K562 (cell line): ENCODE data around the gene CCDC187. TPM values are rescaled to one million over a fixed set of nuclear protein-coding genes. Genes with fewer than 3 reads are reported as not detected.

Experiments
- CCNT2 ChIP-seq: IDR thresholded peaks from 2 replicates; pipeline ENCODE4 v1.6.1; 2011; ENCODE audit warnings: borderline replicate concordance, low read depth, mild to moderate bottlenecking, moderate library complexity, mixed read lengths, low read length; ENCODE audit not compliant: insufficient read length; ENCODE audit errors: extremely low read depth
- CHD4 ChIP-seq: fragments of 200-600 bp; sonication (generic); IDR thresholded peaks from 3 replicates; pipeline ENCODE4 v1.6.1; 2012; ENCODE audit warnings: low read depth, mild to moderate bottlenecking, mixed read lengths, low read length, inconsistent platforms; ENCODE audit not compliant: insufficient read depth, insufficient replicate concordance, poor library complexity, severe bottlenecking
- DACH1 ChIP-seq: fragments of 450-650 bp; IDR thresholded peaks from 2 replicates; pipeline ENCODE4 v1.6.1; 2018; ENCODE audit not compliant: partially characterized antibody
- EGR1 ChIP-seq: fragments of 450-650 bp; conservative IDR thresholded peaks from 2 replicates; pipeline ENCODE4 v1.6.1; 2017; ENCODE audit warnings: mild to moderate bottlenecking
- ETV5 ChIP-seq: sonication (generic); formaldehyde crosslinking; IDR thresholded peaks from 2 replicates; pipeline ENCODE4 v1.4.0; 2020; ENCODE audit warnings: low read depth, mild to moderate bottlenecking, missing genetic modification reagents
- HDGF ChIP-seq: fragments of 450-650 bp; IDR thresholded peaks from 2 replicates; pipeline ENCODE4 v1.6.1; 2016
- IRF1 ChIP-seq: sonication (generic); formaldehyde crosslinking; IDR thresholded peaks from 2 replicates; pipeline ENCODE4 v1.8.0; 2022; ENCODE audit warnings: missing genetic modification reagents, mild to moderate bottlenecking, borderline replicate concordance
- MTA3 ChIP-seq: fragments of 450-650 bp; formaldehyde crosslinking; IDR thresholded peaks from 2 replicates; pipeline ENCODE4 v1.6.1; 2017; ENCODE audit warnings: mild to moderate bottlenecking, borderline replicate concordance
- SMARCB1 ChIP-seq: IDR thresholded peaks from 2 replicates; pipeline ENCODE4 v1.6.1; 2011; ENCODE audit warnings: improper control_type of control experiment, low read depth; ENCODE audit not compliant: insufficient read length
- SNRNP70 ChIP-seq: fragments of 200-400 bp; formaldehyde crosslinking; optimal IDR thresholded peaks from 2 replicates; pipeline ENCODE3; 2017; ENCODE audit warnings: low read depth, low read length
- TCF3 ChIP-seq: sonication (generic); formaldehyde crosslinking; IDR thresholded peaks from 2 replicates; pipeline ENCODE4 v1.4.0; 2020; ENCODE audit warnings: mild to moderate bottlenecking, missing genetic modification reagents
- THRA ChIP-seq: fragments of 450-650 bp; IDR thresholded peaks from 2 replicates; pipeline ENCODE4 v1.6.1; 2017; ENCODE audit warnings: mild to moderate bottlenecking, moderate library complexity
- TOE1 ChIP-seq, 2 experiments: fragments of 450-650 bp in 1 of 2; sonication (generic) in 1 of 2; formaldehyde crosslinking in 1 of 2; IDR thresholded peaks; 2 replicates each; pipeline versions ENCODE4 v1.7.1 to v1.8.0; 2016 to 2022; ENCODE audit warnings: borderline replicate concordance in 2 of 2, mild to moderate bottlenecking in 2 of 2, antibody characterized with exemption in 1 of 2, inconsistent platforms in 1 of 2, low read depth in 1 of 2, missing genetic modification reagents in 1 of 2, moderate library complexity in 1 of 2
- ZBTB7A ChIP-seq: IDR thresholded peaks from 2 replicates; pipeline ENCODE4 v1.6.1; 2011; ENCODE audit warnings: low read depth, mild to moderate bottlenecking, low read length, moderate library complexity, borderline replicate concordance; ENCODE audit not compliant: control insufficient read depth
- ZNF140 ChIP-seq: fragments of 250-450 bp; sonication (Bioruptor Pico); IDR thresholded peaks from 2 replicates; pipeline ENCODE4 v1.8.0; 2021; ENCODE audit warnings: moderate library complexity, mild to moderate bottlenecking, inconsistent platforms
- ZNF384 ChIP-seq: IDR thresholded peaks from 2 replicates; pipeline ENCODE4 v1.6.1; 2012; ENCODE audit warnings: low read depth, low read length, improper control_type of control experiment
- polyA plus RNA-seq, 8 experiments: library from polyadenylated mRNA; depleted of rRNA in 4 of 8; stranded (reverse) in 5 of 8; unstranded in 3 of 8; fragments of >200 nt; fragmentation: Nextera tagmentation in 2 of 8; fragmentation: Illumina TruSeq in 1 of 8; extraction: Ambion mirVana in 2 of 8; extraction: Trizol in 1 of 8; gene quantifications; 2 replicates each; pipeline versions ENCODE4 v1.2.1 to v1.2.3, GENCODE V29; 2011 to 2014; ENCODE audit warnings: inconsistent platforms in 1 of 8, missing spikeins in 1 of 8
- total RNA-seq, 7 experiments: library from RNA; depleted of rRNA in 6 of 7; stranded (reverse); fragments of >200 nt in 6 of 7; fragmentation: Illumina TruSeq in 2 of 7; extraction: Trizol in 2 of 7; gene quantifications; 2 replicates each; pipeline versions ENCODE4 v1.2.1 to v1.2.3, GENCODE V29; 2011 to 2021; ENCODE audit warnings: low replicate concordance in 1 of 7
- TF ChIP-seq, protein P1 (sequence below): fragments of 250-450 bp; sonication (Bioruptor Pico); IDR thresholded peaks from 2 replicates; pipeline ENCODE4 v1.4.0; 2020; ENCODE audit warnings: mild to moderate bottlenecking
- TF ChIP-seq, protein P2 (sequence below): fragments of 450-650 bp; formaldehyde crosslinking; IDR thresholded peaks from 2 replicates; pipeline ENCODE4 v1.4.0; 2020; ENCODE audit warnings: mild to moderate bottlenecking
- TF ChIP-seq, protein P3 (sequence below): sonication (generic); formaldehyde crosslinking; IDR thresholded peaks from 2 replicates; pipeline ENCODE4 v1.5.0; 2020; ENCODE audit warnings: missing genetic modification reagents

Gene CCDC187
- total and polyA plus RNA-seq, 9 of the 15 experiments (the other 6 are each of a cell fraction or from before 2014, with no cell fraction given) = not detected

- no peak for TF ChIP-seq THRA
- TF ChIP-seq, protein P1, sequence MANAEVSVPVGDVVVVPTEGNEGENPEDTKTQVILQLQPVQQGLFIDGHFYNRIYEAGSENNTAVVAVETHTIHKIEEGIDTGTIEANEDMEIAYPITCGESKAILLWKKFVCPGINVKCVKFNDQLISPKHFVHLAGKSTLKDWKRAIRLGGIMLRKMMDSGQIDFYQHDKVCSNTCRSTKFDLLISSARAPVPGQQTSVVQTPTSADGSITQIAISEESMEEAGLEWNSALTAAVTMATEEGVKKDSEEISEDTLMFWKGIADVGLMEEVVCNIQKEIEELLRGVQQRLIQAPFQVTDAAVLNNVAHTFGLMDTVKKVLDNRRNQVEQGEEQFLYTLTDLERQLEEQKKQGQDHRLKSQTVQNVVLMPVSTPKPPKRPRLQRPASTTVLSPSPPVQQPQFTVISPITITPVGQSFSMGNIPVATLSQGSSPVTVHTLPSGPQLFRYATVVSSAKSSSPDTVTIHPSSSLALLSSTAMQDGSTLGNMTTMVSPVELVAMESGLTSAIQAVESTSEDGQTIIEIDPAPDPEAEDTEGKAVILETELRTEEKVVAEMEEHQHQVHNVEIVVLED (CRISPR knock-in tag) = peak; percentile 79
- no peak for TF ChIP-seq CHD4
- TF ChIP-seq TCF3 (CRISPR knock-in tag) = peak; percentile 25; the same call in 1 of the 2 replicates
- peak; percentile 53; the same call in 1 of the 2 replicates for TF ChIP-seq MTA3
- TF ChIP-seq, protein P2, sequence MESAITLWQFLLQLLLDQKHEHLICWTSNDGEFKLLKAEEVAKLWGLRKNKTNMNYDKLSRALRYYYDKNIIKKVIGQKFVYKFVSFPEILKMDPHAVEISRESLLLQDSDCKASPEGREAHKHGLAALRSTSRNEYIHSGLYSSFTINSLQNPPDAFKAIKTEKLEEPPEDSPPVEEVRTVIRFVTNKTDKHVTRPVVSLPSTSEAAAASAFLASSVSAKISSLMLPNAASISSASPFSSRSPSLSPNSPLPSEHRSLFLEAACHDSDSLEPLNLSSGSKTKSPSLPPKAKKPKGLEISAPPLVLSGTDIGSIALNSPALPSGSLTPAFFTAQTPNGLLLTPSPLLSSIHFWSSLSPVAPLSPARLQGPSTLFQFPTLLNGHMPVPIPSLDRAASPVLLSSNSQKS (CRISPR knock-in tag) = no peak
- TF ChIP-seq SNRNP70 = no peak
- TF ChIP-seq IRF1 (CRISPR knock-in tag) = no peak
- no peak for TF ChIP-seq DACH1
- TF ChIP-seq ZNF384 = no peak
- TF ChIP-seq ZNF140 (CRISPR knock-in tag) = no peak
- TF ChIP-seq SMARCB1 = no peak
- peak; percentile 70 for TF ChIP-seq CCNT2
- TF ChIP-seq TOE1 (IDR thresholded peaks at IDR 0.05; ENCODE audit: borderline replicate concordance) = no peak
- TF ChIP-seq TOE1 (CRISPR knock-in tag; IDR thresholded peaks at IDR 0.05; ENCODE audit: borderline replicate concordance, low read depth) = 0 out of 2 replicates have a peak, but pooled peaks have one; percentile 65
- TF ChIP-seq EGR1 = peak; percentile 28; the same call in 1 of the 2 replicates
- no peak for TF ChIP-seq ETV5
- TF ChIP-seq, protein P3, sequence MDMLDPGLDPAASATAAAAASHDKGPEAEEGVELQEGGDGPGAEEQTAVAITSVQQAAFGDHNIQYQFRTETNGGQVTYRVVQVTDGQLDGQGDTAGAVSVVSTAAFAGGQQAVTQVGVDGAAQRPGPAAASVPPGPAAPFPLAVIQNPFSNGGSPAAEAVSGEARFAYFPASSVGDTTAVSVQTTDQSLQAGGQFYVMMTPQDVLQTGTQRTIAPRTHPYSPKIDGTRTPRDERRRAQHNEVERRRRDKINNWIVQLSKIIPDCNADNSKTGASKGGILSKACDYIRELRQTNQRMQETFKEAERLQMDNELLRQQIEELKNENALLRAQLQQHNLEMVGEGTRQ (CRISPR knock-in tag) = peak; percentile 90
- TF ChIP-seq HDGF = no peak
- peak; percentile 98 for TF ChIP-seq ZBTB7A
Measured at GRCh38 chr9:136245219-136246150, 58.4 kb downstream of the CCDC187 start, which contains the start of gene QSOX2 (continued).
